ENCODE results near the gene CSNK1G1.
A peak's percentile ranks its signal among the peaks of the same experiment; 100 is the strongest.

Gene CSNK1G1

DNA sequence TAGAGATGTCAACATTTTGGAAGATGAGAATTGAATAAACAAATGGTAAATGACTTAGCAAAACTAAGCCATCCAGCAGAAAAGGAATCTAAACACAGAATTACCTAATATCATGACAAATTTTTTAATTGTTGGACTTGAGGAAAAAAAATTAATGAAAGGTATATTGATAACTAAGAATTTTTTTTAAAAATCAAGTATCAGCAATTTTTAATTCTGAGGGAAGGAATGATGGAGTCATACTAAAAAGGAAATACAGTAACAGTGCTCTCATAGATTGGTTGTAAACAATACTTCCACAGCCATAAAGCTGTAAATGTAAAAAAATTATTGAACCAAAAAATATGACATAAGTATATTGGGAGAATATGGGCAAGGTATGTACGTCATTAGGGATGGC, 68.0 kb downstream of the CSNK1G1 start:
- no peak for DNase-seq (ENCODE audit: low read depth)

GRCh38 chr15:64286473-64286872, 69.5 kb downstream of the CSNK1G1 start:
- DNase-seq (ENCODE audit: low read depth): no peak

GRCh38 chr15:64285871-64286270, 70.1 kb downstream of the CSNK1G1 start:
- no peak for DNase-seq (ENCODE audit: low read depth)

- DNase-seq (ENCODE audit: low read depth): no peak
These were observed 70.8 kb downstream of the CSNK1G1 start for GRCh38 chr15:64285150-64285549.

DNA sequence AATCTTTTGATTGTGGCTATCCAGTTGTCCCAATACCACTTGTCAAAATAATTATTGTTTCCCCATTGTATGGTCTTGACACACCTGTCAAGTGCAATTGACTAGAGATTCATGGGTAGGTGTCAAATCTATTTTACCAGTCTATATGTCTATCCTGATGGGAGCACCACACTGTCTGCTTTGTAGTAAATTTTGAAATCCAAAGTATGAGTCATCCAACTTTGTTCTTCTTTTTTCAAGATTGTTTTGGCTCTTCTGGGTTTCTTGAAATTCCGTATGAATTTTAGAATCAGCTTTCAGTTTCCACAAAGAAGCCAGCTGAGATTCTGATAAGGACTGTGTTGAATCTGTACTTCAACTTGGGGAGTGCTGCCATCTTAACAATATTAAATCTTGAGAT, 71.9 kb downstream of the CSNK1G1 start:
- peak; percentile 74 for DNase-seq (ENCODE audit: low read depth)

DNA sequence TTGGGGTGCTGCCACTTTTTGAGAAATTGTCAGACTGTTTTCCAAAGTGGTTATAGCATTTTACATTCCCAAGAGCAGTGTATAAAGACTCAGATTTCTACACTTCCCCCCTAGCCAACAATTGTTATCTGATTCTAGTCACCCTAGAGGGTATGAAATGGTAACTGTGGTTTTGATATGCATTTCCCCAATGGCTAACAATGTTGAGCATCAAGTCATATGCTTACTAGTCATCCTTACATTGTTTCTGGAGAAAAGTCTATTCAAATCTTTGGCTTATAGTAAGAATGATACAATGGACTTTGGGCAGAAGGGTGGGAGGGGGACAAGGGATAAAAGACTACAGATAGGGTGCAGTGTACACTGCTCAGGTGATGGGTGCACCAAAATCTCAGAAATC, 73.3 kb downstream of the CSNK1G1 start:
- peak; percentile 47 for DNase-seq (ENCODE audit: low read depth)

GRCh38 chr15:64279131-64279530, 76.8 kb downstream of the CSNK1G1 start:
- peak; percentile 69 for DNase-seq (ENCODE audit: low read depth)

DNA sequence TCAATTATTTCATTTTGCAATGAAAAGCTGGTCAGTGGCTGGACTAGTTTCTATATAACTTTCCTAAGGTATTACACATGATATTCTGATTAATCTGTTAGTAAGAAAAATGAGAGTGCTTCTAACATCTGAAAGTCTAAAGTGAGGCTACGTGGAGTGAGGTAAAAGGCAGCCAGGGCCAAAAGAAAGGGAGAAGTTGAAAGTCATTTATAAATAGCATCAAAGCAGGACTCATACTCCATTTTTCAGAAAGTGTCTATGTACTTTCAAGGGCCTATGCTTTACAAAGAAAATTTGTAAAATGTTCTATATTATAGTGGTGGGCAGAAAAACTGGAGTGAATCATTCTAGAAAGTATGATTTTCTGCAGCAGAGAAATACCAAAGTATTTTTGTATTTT, 80.0 kb downstream of the CSNK1G1 start:
- no peak for DNase-seq (ENCODE audit: low read depth)

DNA sequence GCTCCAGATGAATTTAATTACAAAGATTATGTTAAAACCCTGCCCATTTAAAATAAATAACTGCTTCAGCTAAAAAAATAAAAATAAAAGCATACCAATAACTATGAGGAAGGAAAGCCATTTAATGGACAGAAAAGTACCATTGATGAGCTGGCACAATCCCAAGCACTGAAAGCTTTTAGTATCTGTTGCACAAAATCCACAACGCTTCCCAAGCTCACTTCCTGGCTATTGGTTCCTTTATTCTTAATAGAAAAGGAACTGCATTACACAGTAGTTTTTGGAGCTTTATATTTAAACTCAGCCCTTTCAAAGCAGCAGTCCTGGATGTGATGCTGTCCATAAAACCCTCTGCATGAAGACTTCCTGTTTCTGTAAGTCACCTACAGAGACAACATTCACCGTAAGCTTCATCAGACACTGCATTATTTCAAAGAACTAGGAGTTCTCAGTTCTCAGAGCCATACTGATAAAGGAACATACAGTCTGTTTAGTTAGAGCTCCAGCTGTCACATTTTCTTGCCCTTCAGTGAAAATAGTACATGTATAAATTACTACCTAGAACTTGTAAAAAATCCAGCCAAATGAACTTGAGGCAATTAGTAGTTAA, 81.5 kb downstream of the CSNK1G1 start:
- DNase-seq (ENCODE audit: low read depth): no peak

DNA sequence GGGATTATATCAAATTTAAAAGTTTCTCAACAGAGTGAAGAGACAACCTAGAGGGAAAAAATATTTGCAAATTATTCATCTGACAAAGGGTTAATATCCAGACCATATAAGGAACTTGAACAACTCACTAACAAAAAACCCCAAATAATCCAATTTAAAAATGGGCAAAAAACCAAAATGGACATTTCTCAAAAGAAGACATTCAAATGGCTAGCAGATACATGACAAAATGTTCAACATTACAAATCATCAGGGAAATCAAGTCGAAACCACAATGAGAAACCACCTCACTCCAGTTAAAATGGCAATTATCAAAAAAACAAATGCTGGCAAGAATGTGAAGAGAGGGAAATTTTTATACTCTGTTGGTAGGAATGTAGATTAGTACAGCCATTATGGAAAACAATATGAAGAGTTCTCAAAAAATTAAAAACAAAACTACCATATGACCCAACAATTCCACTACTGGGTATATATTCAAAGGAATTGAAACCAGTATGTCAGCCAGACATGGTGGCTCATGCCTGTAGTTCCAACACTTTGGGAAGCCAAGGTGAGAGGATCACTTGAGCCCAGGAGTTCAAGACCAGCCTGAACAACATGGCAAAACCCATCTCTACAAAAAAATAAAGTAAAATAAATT, 88.5 kb downstream of the CSNK1G1 start:
- DNase-seq (ENCODE audit: low read depth): no peak

- DNase-seq (ENCODE audit: low read depth): peak; percentile 21
These were observed 90.8 kb downstream of the CSNK1G1 start for GRCh38 chr15:64265188-64265587.

DNA sequence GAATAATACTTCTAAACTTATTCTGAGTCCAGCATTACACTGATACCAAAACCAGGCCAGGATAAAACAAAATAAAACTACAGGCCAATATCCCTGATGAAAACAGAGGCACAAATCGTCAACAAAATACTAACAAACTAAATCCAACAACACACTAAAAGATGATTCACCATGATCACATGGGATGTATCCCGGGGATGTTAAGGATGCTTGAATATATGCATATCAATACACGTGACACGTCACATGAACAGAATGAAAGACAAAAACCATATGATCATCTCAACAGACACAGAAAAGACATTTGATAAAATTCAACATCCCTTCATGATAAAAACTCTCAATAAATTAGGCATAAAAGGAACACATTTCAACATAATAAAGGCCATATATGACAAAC, 91.5 kb downstream of the CSNK1G1 start:
- DNase-seq (ENCODE audit: low read depth): no peak

DNA sequence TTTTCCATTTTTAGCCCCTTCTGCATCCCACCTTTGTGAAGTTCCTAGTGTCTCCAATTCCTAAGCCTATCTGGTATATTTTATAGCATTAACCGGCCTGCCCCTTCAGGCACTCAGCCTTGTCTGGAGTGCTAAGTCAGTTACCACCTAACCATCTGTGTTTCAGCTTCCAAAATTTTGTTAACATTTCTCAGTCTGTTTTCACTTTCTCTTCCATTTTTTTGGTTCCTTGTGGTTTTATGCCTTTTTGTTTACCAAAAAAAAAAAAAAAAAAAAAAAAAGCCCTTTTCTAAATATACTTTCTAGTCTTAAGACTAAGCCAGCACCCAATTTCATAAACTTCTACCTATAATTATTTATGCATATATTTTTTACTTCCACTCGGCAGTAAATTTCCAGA, 92.4 kb downstream of the CSNK1G1 start:
- DNase-seq (ENCODE audit: low read depth): no peak

GRCh38 chr15:64256051-64256450, 99.9 kb downstream of the CSNK1G1 start:
- no peak for DNase-seq (ENCODE audit: low read depth)

DNA sequence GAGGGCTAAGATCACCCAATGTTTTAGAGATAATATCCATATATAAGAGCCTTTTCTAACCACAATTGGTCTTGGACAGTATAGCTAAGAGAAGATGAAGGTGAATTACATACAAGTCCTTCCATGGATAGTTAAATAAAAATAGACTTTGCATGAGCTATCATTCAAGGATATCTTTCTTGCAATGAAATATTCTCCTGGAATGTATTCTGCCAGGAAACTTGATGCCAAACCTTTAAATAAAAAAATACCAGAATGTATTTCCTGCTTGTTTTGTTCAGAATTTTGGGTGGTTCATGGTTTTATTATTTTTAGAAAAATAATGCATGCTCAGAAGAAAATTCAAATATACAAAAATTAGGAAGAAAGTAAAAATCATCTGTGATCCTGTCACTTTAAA, 104.3 kb downstream of the CSNK1G1 start:
- DNase-seq (ENCODE audit: low read depth): no peak

DNA sequence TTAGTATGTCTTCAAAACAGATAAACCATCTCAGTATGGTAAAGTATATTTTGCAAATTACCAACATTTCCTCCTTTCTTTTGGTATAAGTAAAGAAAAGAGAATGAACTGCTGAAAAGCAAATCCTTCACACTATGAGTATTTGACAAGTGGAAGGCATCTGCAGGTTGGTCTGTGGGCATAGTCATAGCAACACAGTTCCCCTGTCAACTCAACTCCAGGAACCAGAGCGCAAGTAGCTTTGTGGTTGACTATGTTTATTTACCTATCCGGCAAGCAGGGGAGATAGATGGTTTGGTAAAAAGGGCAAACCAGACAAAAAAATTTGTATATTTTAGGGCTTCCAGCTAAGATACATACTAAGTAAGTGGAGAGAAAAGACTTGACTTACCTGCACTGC, 104.9 kb downstream of the CSNK1G1 start:
- DNase-seq (ENCODE audit: low read depth): peak; percentile 33

- DNase-seq (ENCODE audit: low read depth): no peak
These were observed 105.9 kb downstream of the CSNK1G1 start for GRCh38 chr15:64249883-64250575.

- peak; percentile 62 for DNase-seq (ENCODE audit: low read depth)
These were observed 106.6 kb downstream of the CSNK1G1 start for GRCh38 chr15:64249406-64249805.

DNA sequence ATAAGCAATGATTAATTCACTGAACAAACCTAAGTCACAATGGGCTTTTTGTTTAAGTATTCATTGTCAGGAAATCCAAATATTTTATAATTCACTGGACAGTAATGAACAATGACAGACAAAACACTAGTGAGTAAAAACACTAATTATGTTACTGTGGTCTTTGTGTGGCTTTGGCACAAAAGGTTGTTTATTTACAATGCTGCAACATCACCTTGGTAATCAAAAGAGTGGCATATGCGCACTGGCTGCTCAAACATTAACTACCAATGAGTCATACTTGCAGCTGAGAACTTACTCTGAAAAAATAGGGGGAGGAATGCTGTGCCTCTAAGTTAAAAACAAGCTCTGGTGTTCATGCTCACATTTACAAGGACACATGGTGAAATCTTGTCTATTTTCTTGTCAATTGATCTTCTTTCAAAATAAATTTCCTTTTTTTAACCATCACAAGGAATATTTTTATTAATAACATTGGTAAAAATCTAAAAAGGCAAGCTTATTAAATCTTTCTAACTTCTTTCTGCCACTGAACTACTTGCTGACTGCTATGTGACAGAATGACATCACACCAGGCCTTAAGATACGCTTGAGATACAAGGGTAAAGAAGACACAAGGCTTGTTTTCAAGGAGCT, 107.9 kb downstream of the CSNK1G1 start:
- DNase-seq (ENCODE audit: low read depth): peak; percentile 96

- no peak for DNase-seq (ENCODE audit: low read depth)
These were observed 108.5 kb downstream of the CSNK1G1 start for GRCh38 chr15:64247535-64247905.

GRCh38 chr15:64246364-64247189, 109.4 kb downstream of the CSNK1G1 start:
- peak; percentile 93 for DNase-seq (ENCODE audit: low read depth)

- no peak for DNase-seq (ENCODE audit: low read depth)
These were observed 110.6 kb downstream of the CSNK1G1 start for GRCh38 chr15:64245405-64245804.
